WTC11 (cell line): ENCODE results near the gene EGLN2. TPM values are rescaled to one million over a fixed set of nuclear protein-coding genes. Genes with fewer than 3 reads are reported as not detected.

ENCODE experiments used
- ATF1 ChIP-seq: sonication (generic); formaldehyde crosslinking; IDR thresholded peaks from 2 replicates; pipeline ENCODE4 v1.8.1; 2023; ENCODE audit warnings: mild to moderate bottlenecking, moderate library complexity, missing genetic modification reagents
- CBFB ChIP-seq: sonication (generic); formaldehyde crosslinking; IDR thresholded peaks from 2 replicates; pipeline ENCODE4 v1.8.1; 2022; ENCODE audit warnings: mild to moderate bottlenecking, low read depth, missing genetic modification reagents
- EMX1 ChIP-seq: fragments of 250-450 bp; sonication (Bioruptor Pico); IDR thresholded peaks from 2 replicates; pipeline ENCODE4 v1.8.0; 2021; ENCODE audit warnings: mild to moderate bottlenecking
- ESRRA ChIP-seq: sonication (generic); formaldehyde crosslinking; IDR thresholded peaks from 2 replicates; pipeline ENCODE4 v1.8.1; 2022; ENCODE audit warnings: mild to moderate bottlenecking, missing genetic modification reagents, borderline replicate concordance
- FOXJ3 ChIP-seq: sonication (generic); formaldehyde crosslinking; IDR thresholded peaks from 2 replicates; pipeline ENCODE4 v1.9.0; 2021; ENCODE audit warnings: missing genetic modification reagents, mild to moderate bottlenecking, borderline replicate concordance
- JUN ChIP-seq: sonication (generic); formaldehyde crosslinking; IDR thresholded peaks from 2 replicates; pipeline ENCODE4 v1.8.0; 2023; ENCODE audit warnings: mild to moderate bottlenecking, missing genetic modification reagents
- OVOL2 ChIP-seq: fragments of 250-450 bp; sonication (Bioruptor Pico); IDR thresholded peaks from 2 replicates; pipeline ENCODE4 v1.9.0; 2021; ENCODE audit warnings: mild to moderate bottlenecking, borderline replicate concordance
- SMAD3 ChIP-seq: sonication (generic); formaldehyde crosslinking; IDR thresholded peaks from 2 replicates; pipeline ENCODE4 v1.8.0; 2022; ENCODE audit warnings: missing genetic modification reagents, mild to moderate bottlenecking, borderline replicate concordance
- SMAD4 ChIP-seq: sonication (generic); formaldehyde crosslinking; IDR thresholded peaks from 2 replicates; pipeline ENCODE4 v1.8.0; 2022; ENCODE audit warnings: mild to moderate bottlenecking, missing genetic modification reagents
- SOX15 ChIP-seq: fragments of 250-450 bp; sonication (Bioruptor Pico); IDR thresholded peaks from 2 replicates; pipeline ENCODE4 v1.9.0; 2021; ENCODE audit warnings: mild to moderate bottlenecking
- TP53 ChIP-seq: sonication (generic); formaldehyde crosslinking; IDR thresholded peaks from 2 replicates; pipeline ENCODE4 v1.8.1; 2023; ENCODE audit warnings: mild to moderate bottlenecking, missing genetic modification reagents
- ZNF317 ChIP-seq: sonication (generic); formaldehyde crosslinking; IDR thresholded peaks from 2 replicates; pipeline ENCODE4 v1.8.1; 2023; ENCODE audit warnings: low read depth, mild to moderate bottlenecking, moderate library complexity, missing genetic modification reagents, borderline replicate concordance
- ZNF396 ChIP-seq: fragments of 250-450 bp; sonication (Bioruptor Pico); IDR thresholded peaks from 2 replicates; pipeline ENCODE4 v1.8.0; 2021; ENCODE audit warnings: mild to moderate bottlenecking, moderate library complexity, borderline replicate concordance
- total RNA-seq: library from RNA; stranded (reverse); gene quantifications from 3 replicates; pipeline ENCODE4 v1.2.3, GENCODE V29; 2021
- TF ChIP-seq, protein P1 (sequence below): sonication (generic); formaldehyde crosslinking; IDR thresholded peaks from 2 replicates; pipeline ENCODE4 v1.8.0; 2022; ENCODE audit warnings: missing genetic modification reagents
- TF ChIP-seq, protein P2 (sequence below): fragments of 250-450 bp; sonication (Bioruptor Pico); IDR thresholded peaks from 2 replicates; pipeline ENCODE4 v2.1.2; 2022; ENCODE audit warnings: mild to moderate bottlenecking, moderate library complexity
- TF ChIP-seq, protein P3 (sequence below): fragments of 250-450 bp; sonication (Bioruptor Pico); IDR thresholded peaks from 2 replicates; pipeline ENCODE4 v1.9.0; 2021; ENCODE audit warnings: mild to moderate bottlenecking
- TF ChIP-seq, protein P4 (sequence below): sonication (generic); formaldehyde crosslinking; IDR thresholded peaks from 2 replicates; pipeline ENCODE4 v1.8.1; 2022; ENCODE audit warnings: low read depth, mild to moderate bottlenecking, moderate library complexity, missing genetic modification reagents, borderline replicate concordance
- TF ChIP-seq, protein P5 (sequence below): sonication (generic); formaldehyde crosslinking; IDR thresholded peaks from 2 replicates; pipeline ENCODE4 v1.8.0; 2022; ENCODE audit warnings: mild to moderate bottlenecking, missing genetic modification reagents
- TF ChIP-seq, protein P6 (sequence below): fragments of 200-600 bp; IDR thresholded peaks from 2 replicates; pipeline ENCODE4 v1.8.0; 2022; ENCODE audit warnings: antibody characterized with exemption
- TF ChIP-seq, protein P7 (sequence below): sonication (generic); formaldehyde crosslinking; IDR thresholded peaks from 2 replicates; pipeline ENCODE4 v1.8.1; 2023; ENCODE audit warnings: mild to moderate bottlenecking, missing genetic modification reagents, moderate library complexity
- TF ChIP-seq, protein P8 (sequence below): sonication (generic); formaldehyde crosslinking; IDR thresholded peaks from 2 replicates; pipeline ENCODE4 v1.8.0; 2022; ENCODE audit warnings: mild to moderate bottlenecking, missing genetic modification reagents
- TF ChIP-seq, protein P9 (sequence below): sonication (generic); formaldehyde crosslinking; IDR thresholded peaks from 2 replicates; pipeline ENCODE4 v1.8.1; 2022; ENCODE audit warnings: low read depth, missing genetic modification reagents, borderline replicate concordance

The EGLN2 gene
- total RNA-seq, 1 experiment from 2014 or later, result 102 TPM

DNA sequence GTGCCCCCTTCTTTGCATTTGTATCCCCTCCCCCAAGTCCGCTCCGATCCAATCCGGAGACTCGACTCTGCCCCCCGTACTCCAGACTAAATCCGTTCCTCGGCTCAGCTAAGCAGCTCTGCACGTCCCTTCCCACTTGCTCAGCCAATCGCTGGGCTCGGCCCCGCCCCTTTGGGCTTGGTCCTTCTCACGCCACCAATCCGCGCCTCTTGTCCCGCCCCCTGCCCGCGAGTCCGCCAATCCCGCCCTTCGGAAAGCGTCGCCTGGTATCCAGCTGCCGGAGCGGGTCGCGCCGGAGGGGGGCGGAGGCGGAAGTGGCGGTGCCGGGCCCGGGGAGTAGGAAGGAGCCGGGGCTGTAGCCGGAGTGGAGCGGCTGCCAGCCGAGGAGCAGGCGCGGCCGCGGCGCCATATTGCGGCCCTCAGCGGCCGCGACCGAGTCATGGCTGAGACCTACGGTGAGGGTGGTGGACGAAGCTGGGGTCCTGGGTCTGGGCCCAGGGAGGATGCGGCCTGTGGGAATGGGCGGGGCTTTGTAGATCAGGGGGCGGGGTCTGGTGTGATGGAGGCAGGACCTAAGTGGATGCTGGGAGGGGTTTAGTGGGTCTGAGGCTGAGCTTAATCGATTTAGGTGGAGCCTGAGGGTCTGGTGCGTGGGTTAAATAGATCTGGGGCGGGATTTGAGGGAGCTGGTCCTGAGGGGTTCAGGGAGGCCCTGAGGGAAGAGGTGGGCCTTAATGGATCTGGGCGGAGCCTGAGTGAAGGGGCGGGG, 20.9 kb upstream of the EGLN2 start, which contains the start of gene RAB4B (continued):
- TF ChIP-seq, protein P1, sequence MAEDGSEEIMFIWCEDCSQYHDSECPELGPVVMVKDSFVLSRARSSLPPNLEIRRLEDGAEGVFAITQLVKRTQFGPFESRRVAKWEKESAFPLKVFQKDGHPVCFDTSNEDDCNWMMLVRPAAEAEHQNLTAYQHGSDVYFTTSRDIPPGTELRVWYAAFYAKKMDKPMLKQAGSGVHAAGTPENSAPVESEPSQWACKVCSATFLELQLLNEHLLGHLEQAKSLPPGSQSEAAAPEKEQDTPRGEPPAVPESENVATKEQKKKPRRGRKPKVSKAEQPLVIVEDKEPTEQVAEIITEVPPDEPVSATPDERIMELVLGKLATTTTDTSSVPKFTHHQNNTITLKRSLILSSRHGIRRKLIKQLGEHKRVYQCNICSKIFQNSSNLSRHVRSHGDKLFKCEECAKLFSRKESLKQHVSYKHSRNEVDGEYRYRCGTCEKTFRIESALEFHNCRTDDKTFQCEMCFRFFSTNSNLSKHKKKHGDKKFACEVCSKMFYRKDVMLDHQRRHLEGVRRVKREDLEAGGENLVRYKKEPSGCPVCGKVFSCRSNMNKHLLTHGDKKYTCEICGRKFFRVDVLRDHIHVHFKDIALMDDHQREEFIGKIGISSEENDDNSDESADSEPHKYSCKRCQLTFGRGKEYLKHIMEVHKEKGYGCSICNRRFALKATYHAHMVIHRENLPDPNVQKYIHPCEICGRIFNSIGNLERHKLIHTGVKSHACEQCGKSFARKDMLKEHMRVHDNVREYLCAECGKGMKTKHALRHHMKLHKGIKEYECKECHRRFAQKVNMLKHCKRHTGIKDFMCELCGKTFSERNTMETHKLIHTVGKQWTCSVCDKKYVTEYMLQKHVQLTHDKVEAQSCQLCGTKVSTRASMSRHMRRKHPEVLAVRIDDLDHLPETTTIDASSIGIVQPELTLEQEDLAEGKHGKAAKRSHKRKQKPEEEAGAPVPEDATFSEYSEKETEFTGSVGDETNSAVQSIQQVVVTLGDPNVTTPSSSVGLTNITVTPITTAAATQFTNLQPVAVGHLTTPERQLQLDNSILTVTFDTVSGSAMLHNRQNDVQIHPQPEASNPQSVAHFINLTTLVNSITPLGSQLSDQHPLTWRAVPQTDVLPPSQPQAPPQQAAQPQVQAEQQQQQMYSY (CRISPR knock-in tag), result peak; percentile 42
- TF ChIP-seq, protein P2, sequence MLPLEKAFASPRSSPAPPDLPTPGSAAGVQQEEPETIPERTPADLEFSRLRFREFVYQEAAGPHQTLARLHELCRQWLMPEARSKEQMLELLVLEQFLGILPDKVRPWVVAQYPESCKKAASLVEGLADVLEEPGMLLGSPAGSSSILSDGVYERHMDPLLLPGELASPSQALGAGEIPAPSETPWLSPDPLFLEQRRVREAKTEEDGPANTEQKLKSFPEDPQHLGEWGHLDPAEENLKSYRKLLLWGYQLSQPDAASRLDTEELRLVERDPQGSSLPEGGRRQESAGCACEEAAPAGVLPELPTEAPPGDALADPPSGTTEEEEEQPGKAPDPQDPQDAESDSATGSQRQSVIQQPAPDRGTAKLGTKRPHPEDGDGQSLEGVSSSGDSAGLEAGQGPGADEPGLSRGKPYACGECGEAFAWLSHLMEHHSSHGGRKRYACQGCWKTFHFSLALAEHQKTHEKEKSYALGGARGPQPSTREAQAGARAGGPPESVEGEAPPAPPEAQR (CRISPR knock-in tag), result no peak
- no peak for TF ChIP-seq TP53 (CRISPR knock-in tag)
- TF ChIP-seq, protein P3, sequence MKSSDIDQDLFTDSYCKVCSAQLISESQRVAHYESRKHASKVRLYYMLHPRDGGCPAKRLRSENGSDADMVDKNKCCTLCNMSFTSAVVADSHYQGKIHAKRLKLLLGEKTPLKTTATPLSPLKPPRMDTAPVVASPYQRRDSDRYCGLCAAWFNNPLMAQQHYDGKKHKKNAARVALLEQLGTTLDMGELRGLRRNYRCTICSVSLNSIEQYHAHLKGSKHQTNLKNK (CRISPR knock-in tag), result no peak
- no peak for TF ChIP-seq ATF1
- TF ChIP-seq OVOL2 (CRISPR knock-in tag), result no peak
- TF ChIP-seq SMAD4 (CRISPR knock-in tag), result no peak
- TF ChIP-seq FOXJ3 (CRISPR knock-in tag), result no peak
- TF ChIP-seq, protein P4, sequence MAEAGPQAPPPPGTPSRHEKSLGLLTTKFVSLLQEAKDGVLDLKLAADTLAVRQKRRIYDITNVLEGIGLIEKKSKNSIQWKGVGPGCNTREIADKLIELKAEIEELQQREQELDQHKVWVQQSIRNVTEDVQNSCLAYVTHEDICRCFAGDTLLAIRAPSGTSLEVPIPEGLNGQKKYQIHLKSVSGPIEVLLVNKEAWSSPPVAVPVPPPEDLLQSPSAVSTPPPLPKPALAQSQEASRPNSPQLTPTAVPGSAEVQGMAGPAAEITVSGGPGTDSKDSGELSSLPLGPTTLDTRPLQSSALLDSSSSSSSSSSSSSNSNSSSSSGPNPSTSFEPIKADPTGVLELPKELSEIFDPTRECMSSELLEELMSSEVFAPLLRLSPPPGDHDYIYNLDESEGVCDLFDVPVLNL, result no peak
- TF ChIP-seq ESRRA (CRISPR knock-in tag), result no peak
- no peak for TF ChIP-seq SMAD3 (CRISPR knock-in tag)
- TF ChIP-seq CBFB, result no peak
- no peak for TF ChIP-seq EMX1 (CRISPR knock-in tag)
- TF ChIP-seq, protein P5, sequence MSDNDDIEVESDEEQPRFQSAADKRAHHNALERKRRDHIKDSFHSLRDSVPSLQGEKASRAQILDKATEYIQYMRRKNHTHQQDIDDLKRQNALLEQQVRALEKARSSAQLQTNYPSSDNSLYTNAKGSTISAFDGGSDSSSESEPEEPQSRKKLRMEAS, result no peak
- TF ChIP-seq, protein P6, sequence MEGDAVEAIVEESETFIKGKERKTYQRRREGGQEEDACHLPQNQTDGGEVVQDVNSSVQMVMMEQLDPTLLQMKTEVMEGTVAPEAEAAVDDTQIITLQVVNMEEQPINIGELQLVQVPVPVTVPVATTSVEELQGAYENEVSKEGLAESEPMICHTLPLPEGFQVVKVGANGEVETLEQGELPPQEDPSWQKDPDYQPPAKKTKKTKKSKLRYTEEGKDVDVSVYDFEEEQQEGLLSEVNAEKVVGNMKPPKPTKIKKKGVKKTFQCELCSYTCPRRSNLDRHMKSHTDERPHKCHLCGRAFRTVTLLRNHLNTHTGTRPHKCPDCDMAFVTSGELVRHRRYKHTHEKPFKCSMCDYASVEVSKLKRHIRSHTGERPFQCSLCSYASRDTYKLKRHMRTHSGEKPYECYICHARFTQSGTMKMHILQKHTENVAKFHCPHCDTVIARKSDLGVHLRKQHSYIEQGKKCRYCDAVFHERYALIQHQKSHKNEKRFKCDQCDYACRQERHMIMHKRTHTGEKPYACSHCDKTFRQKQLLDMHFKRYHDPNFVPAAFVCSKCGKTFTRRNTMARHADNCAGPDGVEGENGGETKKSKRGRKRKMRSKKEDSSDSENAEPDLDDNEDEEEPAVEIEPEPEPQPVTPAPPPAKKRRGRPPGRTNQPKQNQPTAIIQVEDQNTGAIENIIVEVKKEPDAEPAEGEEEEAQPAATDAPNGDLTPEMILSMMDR, result no peak
- no peak for TF ChIP-seq ZNF396 (CRISPR knock-in tag)
- TF ChIP-seq ZNF317 (CRISPR knock-in tag), result no peak
- TF ChIP-seq SOX15 (CRISPR knock-in tag), result no peak
- TF ChIP-seq, protein P7, sequence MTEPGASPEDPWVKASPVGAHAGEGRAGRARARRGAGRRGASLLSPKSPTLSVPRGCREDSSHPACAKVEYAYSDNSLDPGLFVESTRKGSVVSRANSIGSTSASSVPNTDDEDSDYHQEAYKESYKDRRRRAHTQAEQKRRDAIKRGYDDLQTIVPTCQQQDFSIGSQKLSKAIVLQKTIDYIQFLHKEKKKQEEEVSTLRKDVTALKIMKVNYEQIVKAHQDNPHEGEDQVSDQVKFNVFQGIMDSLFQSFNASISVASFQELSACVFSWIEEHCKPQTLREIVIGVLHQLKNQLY (CRISPR knock-in tag), result no peak
- TF ChIP-seq, protein P8, sequence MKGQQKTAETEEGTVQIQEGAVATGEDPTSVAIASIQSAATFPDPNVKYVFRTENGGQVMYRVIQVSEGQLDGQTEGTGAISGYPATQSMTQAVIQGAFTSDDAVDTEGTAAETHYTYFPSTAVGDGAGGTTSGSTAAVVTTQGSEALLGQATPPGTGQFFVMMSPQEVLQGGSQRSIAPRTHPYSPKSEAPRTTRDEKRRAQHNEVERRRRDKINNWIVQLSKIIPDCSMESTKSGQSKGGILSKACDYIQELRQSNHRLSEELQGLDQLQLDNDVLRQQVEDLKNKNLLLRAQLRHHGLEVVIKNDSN (CRISPR knock-in tag), result 0 out of 2 replicates have a peak, but pooled peaks have one; percentile 30
- TF ChIP-seq, protein P9, sequence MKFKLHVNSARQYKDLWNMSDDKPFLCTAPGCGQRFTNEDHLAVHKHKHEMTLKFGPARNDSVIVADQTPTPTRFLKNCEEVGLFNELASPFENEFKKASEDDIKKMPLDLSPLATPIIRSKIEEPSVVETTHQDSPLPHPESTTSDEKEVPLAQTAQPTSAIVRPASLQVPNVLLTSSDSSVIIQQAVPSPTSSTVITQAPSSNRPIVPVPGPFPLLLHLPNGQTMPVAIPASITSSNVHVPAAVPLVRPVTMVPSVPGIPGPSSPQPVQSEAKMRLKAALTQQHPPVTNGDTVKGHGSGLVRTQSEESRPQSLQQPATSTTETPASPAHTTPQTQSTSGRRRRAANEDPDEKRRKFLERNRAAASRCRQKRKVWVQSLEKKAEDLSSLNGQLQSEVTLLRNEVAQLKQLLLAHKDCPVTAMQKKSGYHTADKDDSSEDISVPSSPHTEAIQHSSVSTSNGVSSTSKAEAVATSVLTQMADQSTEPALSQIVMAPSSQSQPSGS, result no peak
- no peak for TF ChIP-seq JUN
